Measurements from ENCODE around the gene SREK1IP1. TPM values are rescaled to one million over a fixed set of nuclear protein-coding genes. Genes with fewer than 3 reads are reported as not detected.
"Not testable (repeated sequence)": the region's sequence is repeated elsewhere in the genome, so short reads cannot be mapped to it uniquely, and the experiment has no call there.

SREK1IP1 gene
- total RNA-seq, 4 donors from 2014 or later = 9.8 to 18.4 (median 15.5) TPM

DNA sequence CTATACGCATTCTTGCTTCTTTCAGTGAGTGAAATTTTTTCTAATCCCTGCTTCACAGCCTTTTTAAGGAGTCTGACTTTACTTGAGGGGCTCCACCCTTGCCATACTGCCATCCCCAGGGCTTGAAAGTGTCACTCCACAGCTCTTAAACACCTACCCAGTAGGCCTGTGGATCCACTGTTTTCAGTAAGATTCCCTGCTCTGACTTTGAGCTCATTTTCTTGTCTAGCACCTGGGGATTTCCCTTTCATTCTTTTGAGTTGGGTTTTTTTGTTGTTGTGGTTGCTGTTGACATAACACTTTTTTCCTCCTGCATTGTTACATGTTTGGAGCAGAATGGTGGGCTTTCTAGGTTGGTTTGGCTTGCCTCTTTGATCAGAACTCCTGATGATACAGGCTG lies 23.6 kb downstream of the SREK1IP1 start:
- no peak for ATAC-seq
- WGBS, 2 donors (ENCODE audit: low coverage in 1 of 2) = 100% methylated on average over 1 of the region's 1 CpG

DNA sequence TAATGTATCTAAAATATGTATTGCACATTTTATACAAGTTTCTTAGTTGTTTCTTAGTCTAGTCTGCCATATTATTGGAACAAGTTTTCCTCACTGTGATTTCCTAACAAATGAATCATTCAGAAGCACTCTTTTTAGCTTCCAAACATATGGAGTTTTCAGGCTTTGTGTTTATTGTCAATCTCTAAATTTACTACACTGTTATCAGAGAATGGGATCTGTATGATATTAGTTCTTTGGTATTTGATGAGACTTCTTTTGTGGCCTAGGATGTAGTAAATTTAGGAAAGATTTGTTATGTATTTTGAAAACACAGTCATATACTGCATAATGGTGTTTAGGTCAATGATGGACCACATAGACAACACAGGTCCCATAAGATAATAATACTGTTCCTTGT lies 25.7 kb downstream of the SREK1IP1 start:
- H3K9me3 ChIP-seq = no peaks in the 10 kb centered on the region

More for the DNA sequence above, 23.6 kb downstream of the SREK1IP1 start:
- Histone ChIP-seq H3K27me3 (no peaks in the 10 kb centered on the region), H3K27ac (no peak overlapping the region), H3K4me3 (no peak overlapping the region), H3K4me1 (no peaks in the 10 kb centered on the region), H3K9me3 (no peaks in the 10 kb centered on the region), H3K36me3 (peaks cover 0 to 29% of the 10 kb centered on the region in 2 donors)
- TF ChIP-seq, protein P1, sequence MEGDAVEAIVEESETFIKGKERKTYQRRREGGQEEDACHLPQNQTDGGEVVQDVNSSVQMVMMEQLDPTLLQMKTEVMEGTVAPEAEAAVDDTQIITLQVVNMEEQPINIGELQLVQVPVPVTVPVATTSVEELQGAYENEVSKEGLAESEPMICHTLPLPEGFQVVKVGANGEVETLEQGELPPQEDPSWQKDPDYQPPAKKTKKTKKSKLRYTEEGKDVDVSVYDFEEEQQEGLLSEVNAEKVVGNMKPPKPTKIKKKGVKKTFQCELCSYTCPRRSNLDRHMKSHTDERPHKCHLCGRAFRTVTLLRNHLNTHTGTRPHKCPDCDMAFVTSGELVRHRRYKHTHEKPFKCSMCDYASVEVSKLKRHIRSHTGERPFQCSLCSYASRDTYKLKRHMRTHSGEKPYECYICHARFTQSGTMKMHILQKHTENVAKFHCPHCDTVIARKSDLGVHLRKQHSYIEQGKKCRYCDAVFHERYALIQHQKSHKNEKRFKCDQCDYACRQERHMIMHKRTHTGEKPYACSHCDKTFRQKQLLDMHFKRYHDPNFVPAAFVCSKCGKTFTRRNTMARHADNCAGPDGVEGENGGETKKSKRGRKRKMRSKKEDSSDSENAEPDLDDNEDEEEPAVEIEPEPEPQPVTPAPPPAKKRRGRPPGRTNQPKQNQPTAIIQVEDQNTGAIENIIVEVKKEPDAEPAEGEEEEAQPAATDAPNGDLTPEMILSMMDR (IDR thresholded peaks at IDR 0.05) = no peak
- TF ChIP-seq POLR2AphosphoS5 (IDR thresholded peaks at IDR 0.05) = no peak
- no peak for TF ChIP-seq EP300 (IDR thresholded peaks at IDR 0.05)
- no peak for TF ChIP-seq POLR2A (IDR thresholded peaks at IDR 0.05)

DNA sequence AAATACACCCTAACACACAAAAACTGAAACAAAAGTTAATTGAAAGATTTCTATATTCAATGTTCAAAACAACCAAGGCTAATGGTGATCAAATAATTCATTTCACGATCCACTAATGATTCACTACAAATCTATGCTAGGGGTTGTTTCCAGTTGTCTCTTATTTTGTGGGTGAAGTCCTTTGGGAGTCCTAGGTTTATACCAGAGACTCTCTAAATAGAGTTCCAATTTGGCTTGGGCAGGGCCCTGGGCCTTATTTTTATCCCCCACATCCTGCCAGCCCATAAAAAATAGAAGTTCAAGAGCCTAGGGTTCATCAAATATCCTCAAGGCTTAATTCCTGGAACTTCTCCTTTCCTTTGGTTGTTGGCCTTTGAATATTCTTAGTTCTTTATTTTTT lies 26.1 kb downstream of the SREK1IP1 start:
- H3K36me3 ChIP-seq = peaks cover 0 to 39% of the 10 kb centered on the region in 2 donors
- H3K4me3 ChIP-seq = no peak overlapping the region
- no peaks in the 10 kb centered on the region for H3K9me3 ChIP-seq
- H3K27me3 ChIP-seq = no peaks in the 10 kb centered on the region
- TF ChIP-seq EP300 (IDR thresholded peaks at IDR 0.05) (no peak), POLR2AphosphoS5 (IDR thresholded peaks at IDR 0.05) (no peak), POLR2A (IDR thresholded peaks at IDR 0.05) (no peak)
- TF ChIP-seq, protein P1 (IDR thresholded peaks at IDR 0.05) = no peak
- WGBS, 2 donors (ENCODE audit: low coverage in 1 of 2) = 71 to 78% methylated on average over 1 of the region's 1 CpG
- no peak overlapping the region for H3K27ac ChIP-seq
- no peak for ATAC-seq
- H3K4me1 ChIP-seq = no peaks in the 10 kb centered on the region

More for the DNA sequence above, 25.7 kb downstream of the SREK1IP1 start:
- no peak for ATAC-seq
- no peaks in the 10 kb centered on the region for H3K27me3 ChIP-seq
- no peak overlapping the region for H3K27ac ChIP-seq
- H3K36me3 ChIP-seq = peaks cover 0 to 43% of the 10 kb centered on the region in 2 donors
- H3K4me1 ChIP-seq = no peaks in the 10 kb centered on the region
- no peak overlapping the region for H3K4me3 ChIP-seq
- TF ChIP-seq POLR2AphosphoS5 (IDR thresholded peaks at IDR 0.05) (no peak), POLR2A (IDR thresholded peaks at IDR 0.05) (no peak), EP300 (IDR thresholded peaks at IDR 0.05) (no peak)
- TF ChIP-seq, protein P1 (IDR thresholded peaks at IDR 0.05) = no peak

DNA sequence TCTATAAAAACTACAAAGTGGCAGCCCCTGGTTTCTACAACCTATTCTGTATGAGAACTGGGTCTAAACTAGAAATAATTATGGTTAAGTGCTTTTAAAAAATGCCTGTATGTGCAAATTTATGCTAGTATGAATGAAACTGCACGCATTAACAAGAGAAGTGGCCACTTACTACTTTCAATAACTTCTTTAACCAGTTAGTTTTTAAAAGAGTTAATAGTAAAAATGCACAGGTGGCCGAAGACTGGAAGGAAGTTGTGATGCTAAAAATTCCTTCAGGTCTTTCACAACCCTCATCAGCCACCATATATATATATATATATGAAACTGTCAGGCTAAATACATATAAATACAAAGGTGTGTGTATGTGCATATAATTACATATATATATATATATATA lies 41.3 kb downstream of the SREK1IP1 start:
- WGBS, 2 donors (ENCODE audit: low coverage in 1 of 2) = 93 to 94% methylated on average over 2 of the region's 2 CpGs
- TF ChIP-seq POLR2A (IDR thresholded peaks at IDR 0.05) (no peak), POLR2AphosphoS5 (IDR thresholded peaks at IDR 0.05) (no peak), EP300 (IDR thresholded peaks at IDR 0.05) (no peak)
- TF ChIP-seq, protein P1 (IDR thresholded peaks at IDR 0.05) = no peak

DNA sequence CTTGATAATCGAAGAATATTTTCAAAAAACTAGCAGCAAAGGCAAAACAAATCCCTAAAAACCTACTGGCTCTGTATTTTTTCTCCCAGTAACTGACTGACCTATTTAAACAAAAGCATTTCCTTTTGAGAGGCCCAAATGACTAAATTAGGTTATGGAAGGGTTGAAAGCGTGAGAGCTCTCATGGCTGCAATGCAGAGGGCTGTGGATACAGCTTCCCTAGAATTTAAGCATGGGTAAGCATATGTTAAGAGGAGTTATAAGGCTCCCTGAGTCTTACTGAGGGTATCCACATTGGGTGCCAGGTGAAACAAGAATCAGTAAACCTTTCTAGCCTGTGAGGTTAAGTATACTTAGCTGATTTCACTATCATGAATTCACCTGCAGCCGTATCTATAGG lies 45.9 kb downstream of the SREK1IP1 start:
- no peaks in the 10 kb centered on the region for H3K27me3 ChIP-seq
- 67 to 89% methylated on average over 3 of the region's 3 CpGs for whole genome bisulfite sequencing, 2 donors (ENCODE audit: low coverage in 1 of 2)
- H3K9me3 ChIP-seq = no peaks in the 10 kb centered on the region
- ATAC-seq = no peak
- peaks cover 0 to 58% of the 10 kb centered on the region in 2 donors for H3K36me3 ChIP-seq
- no peak overlapping the region for H3K27ac ChIP-seq
- TF ChIP-seq, protein P1 (IDR thresholded peaks at IDR 0.05) = no peak
- TF ChIP-seq EP300 (IDR thresholded peaks at IDR 0.05) = no peak
- TF ChIP-seq POLR2A (IDR thresholded peaks at IDR 0.05) = no peak
- no peak for TF ChIP-seq POLR2AphosphoS5 (IDR thresholded peaks at IDR 0.05)
- no peaks in the 10 kb centered on the region for H3K4me1 ChIP-seq
- H3K4me3 ChIP-seq = no peak overlapping the region

More for the DNA sequence above, 41.3 kb downstream of the SREK1IP1 start:
- H3K9me3 ChIP-seq = no peaks in the 10 kb centered on the region
- H3K4me1 ChIP-seq = no peaks in the 10 kb centered on the region
- H3K36me3 ChIP-seq = peaks cover 0 to 77% of the 10 kb centered on the region in 2 donors
- no peak overlapping the region for H3K4me3 ChIP-seq
- H3K27me3 ChIP-seq = no peaks in the 10 kb centered on the region
- H3K27ac ChIP-seq = no peak overlapping the region
- no peak for ATAC-seq

DNA sequence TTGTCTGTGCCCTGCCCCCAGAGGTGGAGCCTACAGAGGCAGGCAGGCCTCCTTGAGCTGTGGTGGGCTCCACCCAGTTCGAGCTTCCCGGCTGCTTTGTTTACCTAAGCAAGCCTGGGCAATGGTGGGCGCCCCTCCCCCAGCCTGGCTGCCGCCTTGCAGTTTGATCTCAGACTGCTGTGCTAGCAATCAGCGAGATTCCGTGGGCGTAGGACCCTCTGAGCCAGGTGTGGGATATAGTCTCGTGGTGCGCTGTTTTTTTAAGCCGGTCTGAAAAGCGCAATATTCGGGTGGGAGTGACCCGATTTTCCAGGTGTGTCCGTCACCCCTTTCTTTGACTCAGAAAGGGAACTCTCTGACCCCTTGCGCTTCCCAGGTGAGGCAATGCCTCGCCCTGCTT lies 54.0 kb downstream of the SREK1IP1 start:
- not testable (repeated sequence) for H3K27ac ChIP-seq, ATAC-seq, H3K4me3 ChIP-seq, H3K27me3 ChIP-seq, H3K36me3 ChIP-seq, H3K4me1 ChIP-seq, H3K9me3 ChIP-seq
- whole genome bisulfite sequencing, 2 donors (ENCODE audit: low coverage in 1 of 2) = no CpG with 5 or more reads among the region's 16 CpGs

Data from gastroesophageal sphincter (tissue), 4 donors.